K562 (cell line): ENCODE data around the gene BIRC3. TPM values are rescaled to one million over a fixed set of nuclear protein-coding genes. Genes with fewer than 3 reads are reported as not detected.

Experiments used
- DPF2 ChIP-seq: fragments of 450-650 bp; IDR thresholded peaks from 2 replicates; pipeline ENCODE4 v1.6.1; 2016
- FOXK2 ChIP-seq, 2 experiments: fragments of 450-650 bp; IDR thresholded peaks in 1 of 2; conservative IDR thresholded peaks in 1 of 2; 2 replicates each; pipeline ENCODE4 v1.6.1; 2016; ENCODE audit warnings: low read depth in 2 of 2, mild to moderate bottlenecking in 1 of 2
- HDAC2 ChIP-seq: fragments of 450-650 bp; IDR thresholded peaks from 2 replicates; pipeline ENCODE4 v1.6.1; 2016; ENCODE audit warnings: mild to moderate bottlenecking
- MLLT1 ChIP-seq, 2 experiments: fragments of 450-650 bp; IDR thresholded peaks; 2 replicates each; pipeline ENCODE4 v1.6.1; 2016
- MNT ChIP-seq, 2 experiments: fragments of 450-650 bp; conservative IDR thresholded peaks; 2 replicates each; pipeline ENCODE4 v1.6.1; 2017; ENCODE audit warnings: mild to moderate bottlenecking in 2 of 2, moderate library complexity in 2 of 2
- PHF8 ChIP-seq: fragments of 200-600 bp; sonication (generic); IDR thresholded peaks from 2 replicates; pipeline ENCODE4 v1.6.1; 2012; ENCODE audit warnings: mixed run types, mild to moderate bottlenecking, inconsistent platforms, low read length, moderate library complexity, borderline replicate concordance
- polyA plus RNA-seq, 8 experiments: library from polyadenylated mRNA; depleted of rRNA in 4 of 8; stranded (reverse) in 5 of 8; unstranded in 3 of 8; fragments of >200 nt; fragmentation: Nextera tagmentation in 2 of 8; fragmentation: Illumina TruSeq in 1 of 8; extraction: Ambion mirVana in 2 of 8; extraction: Trizol in 1 of 8; gene quantifications; 2 replicates each; pipeline versions ENCODE4 v1.2.1 to v1.2.3, GENCODE V29; 2011 to 2014; ENCODE audit warnings: inconsistent platforms in 1 of 8, missing spikeins in 1 of 8
- total RNA-seq, 7 experiments: library from RNA; depleted of rRNA in 6 of 7; stranded (reverse); fragments of >200 nt in 6 of 7; fragmentation: Illumina TruSeq in 2 of 7; extraction: Trizol in 2 of 7; gene quantifications; 2 replicates each; pipeline versions ENCODE4 v1.2.1 to v1.2.3, GENCODE V29; 2011 to 2021; ENCODE audit warnings: low replicate concordance in 1 of 7

BIRC3 gene
- total and polyA plus RNA-seq, 9 of the 15 experiments (the other 6 are each of a cell fraction or from before 2014, with no cell fraction given), result 0.08 to 0.42 (median 0.18) TPM

GRCh38 chr11:102374633-102375424 lies 57.5 kb downstream of the BIRC3 start (continued):
- peak in 1 of 2 experiments; percentile 65; a peak in 3 of 4 replicates for TF ChIP-seq MNT (conservative IDR thresholded peaks at IDR 0.05)
- TF ChIP-seq DPF2, result peak; percentile 63; the same call in 1 of the 2 replicates
- 0 out of 2 replicates have a peak, but pooled peaks have one; percentile 32 for TF ChIP-seq HDAC2
- peak; percentile 79 to 86 for TF ChIP-seq FOXK2 (conservative IDR thresholded peaks at IDR 0.05 in 1 of 2, IDR thresholded peaks at IDR 0.05 in 1 of 2; ENCODE audit: low read depth in 2 of 2)
- TF ChIP-seq PHF8, result peak; percentile 23; the same call in 1 of the 2 replicates
- TF ChIP-seq MLLT1 (IDR thresholded peaks at IDR 0.05), result peak in 1 of 2 experiments; percentile 43; a peak in 1 of 4 replicates
